ENCODE measurements around the gene IGSF21. TPM values are rescaled to one million over a fixed set of nuclear protein-coding genes. Genes with fewer than 3 reads are reported as not detected.

IGSF21 gene
- total RNA-seq, 4 donors from 2014 or later: 0.11 to 2.6 (median 0.69) TPM

DNA sequence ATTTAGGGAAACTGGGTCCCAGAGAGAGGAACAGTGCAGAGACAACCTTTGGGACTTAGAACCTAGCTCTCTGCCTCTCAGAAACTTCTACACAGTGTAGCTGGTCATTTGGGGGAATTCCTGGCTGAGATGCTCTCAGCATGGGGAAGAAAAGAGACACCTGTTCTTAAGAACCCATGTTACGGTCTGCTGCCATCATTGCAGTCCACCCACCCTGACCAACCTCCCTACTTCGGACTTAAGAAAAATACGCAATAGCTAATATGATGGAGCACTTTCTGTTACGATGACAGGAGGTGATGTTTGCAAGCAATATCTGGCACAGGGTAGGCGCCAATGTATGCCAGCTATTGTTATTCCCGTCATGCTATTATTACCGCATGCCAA, 177.9 kb downstream of the IGSF21 start:
- DNase-seq: no peak
- Histone ChIP-seq H3K36me3 (no peaks in the 10 kb centered on the region), H3K9me3 (no peaks in the 10 kb centered on the region), H3K27me3 (no peaks in the 10 kb centered on the region), H3K4me1 (peaks cover 4 to 12% of the 10 kb centered on the region in 2 donors), H3K4me3 (replicated peaks in 1 of 3) (no peak overlapping the region), H3K27ac (no peak overlapping the region)
- intact Hi-C loops (cut with DNase I): no loop called here
- TF ChIP-seq, protein P1, sequence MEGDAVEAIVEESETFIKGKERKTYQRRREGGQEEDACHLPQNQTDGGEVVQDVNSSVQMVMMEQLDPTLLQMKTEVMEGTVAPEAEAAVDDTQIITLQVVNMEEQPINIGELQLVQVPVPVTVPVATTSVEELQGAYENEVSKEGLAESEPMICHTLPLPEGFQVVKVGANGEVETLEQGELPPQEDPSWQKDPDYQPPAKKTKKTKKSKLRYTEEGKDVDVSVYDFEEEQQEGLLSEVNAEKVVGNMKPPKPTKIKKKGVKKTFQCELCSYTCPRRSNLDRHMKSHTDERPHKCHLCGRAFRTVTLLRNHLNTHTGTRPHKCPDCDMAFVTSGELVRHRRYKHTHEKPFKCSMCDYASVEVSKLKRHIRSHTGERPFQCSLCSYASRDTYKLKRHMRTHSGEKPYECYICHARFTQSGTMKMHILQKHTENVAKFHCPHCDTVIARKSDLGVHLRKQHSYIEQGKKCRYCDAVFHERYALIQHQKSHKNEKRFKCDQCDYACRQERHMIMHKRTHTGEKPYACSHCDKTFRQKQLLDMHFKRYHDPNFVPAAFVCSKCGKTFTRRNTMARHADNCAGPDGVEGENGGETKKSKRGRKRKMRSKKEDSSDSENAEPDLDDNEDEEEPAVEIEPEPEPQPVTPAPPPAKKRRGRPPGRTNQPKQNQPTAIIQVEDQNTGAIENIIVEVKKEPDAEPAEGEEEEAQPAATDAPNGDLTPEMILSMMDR (IDR thresholded peaks at IDR 0.05): no peak
- TF ChIP-seq POLR2A (IDR thresholded peaks at IDR 0.05): no peak
- WGBS, 2 donors: 76 to 77% methylated on average over 7 of the region's 7 CpGs

DNA sequence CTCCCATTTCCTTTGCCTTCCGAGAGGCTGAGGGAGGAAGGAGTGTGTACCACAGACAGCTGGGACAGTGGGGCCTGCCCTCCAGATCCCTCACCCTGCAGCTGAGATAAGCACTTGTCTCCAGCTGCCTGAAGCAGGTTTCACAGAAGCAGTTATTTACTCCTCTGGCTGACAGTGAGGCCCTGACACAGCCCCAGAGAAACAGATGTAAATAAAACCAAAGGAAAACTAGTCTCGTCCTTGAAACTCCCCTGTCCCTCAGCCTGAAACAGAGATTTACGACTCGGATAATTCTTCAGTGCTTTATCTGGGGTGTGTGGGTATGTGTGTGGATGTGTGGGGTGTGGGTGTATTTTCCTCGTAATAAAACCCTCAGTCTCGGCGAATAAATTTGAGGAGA, 181.1 kb downstream of the IGSF21 start:
- DNase-seq: no peak
- H3K4me3 ChIP-seq (replicated peaks in 1 of 3): no peak overlapping the region
- intact Hi-C loops (cut with DNase I): no loop called here
- peaks cover 4 to 12% of the 10 kb centered on the region in 2 donors for H3K4me1 ChIP-seq
- H3K9me3 ChIP-seq: no peaks in the 10 kb centered on the region
- no peak for TF ChIP-seq POLR2A (IDR thresholded peaks at IDR 0.05)
- TF ChIP-seq, protein P1 (IDR thresholded peaks at IDR 0.05): no peak
- H3K36me3 ChIP-seq: no peaks in the 10 kb centered on the region
- WGBS, 2 donors: 76 to 81% methylated on average over 7 of the region's 7 CpGs
- no peaks in the 10 kb centered on the region for H3K27me3 ChIP-seq
- no peak overlapping the region for H3K27ac ChIP-seq

DNA sequence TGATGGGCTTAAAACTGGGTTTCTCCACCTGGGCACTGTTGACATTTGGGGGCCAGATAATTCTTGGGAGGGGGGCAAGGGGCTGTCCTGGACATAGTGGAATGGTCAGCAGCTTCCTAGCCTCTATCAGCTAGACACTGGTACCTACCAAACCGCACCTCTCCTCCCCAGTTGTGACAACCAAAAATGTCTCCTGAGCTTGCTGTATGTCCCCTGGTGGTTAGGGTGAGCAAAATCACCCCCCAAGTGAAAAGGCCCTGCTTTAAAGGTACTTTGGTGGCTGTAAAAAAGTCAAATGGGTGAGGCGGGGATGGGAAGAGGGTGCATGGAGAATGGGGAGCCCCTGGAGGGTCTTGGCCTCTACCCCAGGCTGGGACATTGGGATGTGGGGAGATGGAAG, 182.0 kb downstream of the IGSF21 start:
- intact Hi-C loops (cut with DNase I): no loop called here
- Histone ChIP-seq H3K4me3 (replicated peaks in 1 of 3) (no peak overlapping the region), H3K9me3 (no peaks in the 10 kb centered on the region), H3K27ac (no peak overlapping the region), H3K4me1 (peaks cover 1 to 9% of the 10 kb centered on the region in 2 donors), H3K36me3 (no peaks in the 10 kb centered on the region), H3K27me3 (no peaks in the 10 kb centered on the region)
- no peak for DNase-seq
- TF ChIP-seq, protein P1 (IDR thresholded peaks at IDR 0.05): no peak
- TF ChIP-seq POLR2A (IDR thresholded peaks at IDR 0.05): no peak
- 76 to 82% methylated on average over 2 of the region's 2 CpGs for WGBS, 2 donors

DNA sequence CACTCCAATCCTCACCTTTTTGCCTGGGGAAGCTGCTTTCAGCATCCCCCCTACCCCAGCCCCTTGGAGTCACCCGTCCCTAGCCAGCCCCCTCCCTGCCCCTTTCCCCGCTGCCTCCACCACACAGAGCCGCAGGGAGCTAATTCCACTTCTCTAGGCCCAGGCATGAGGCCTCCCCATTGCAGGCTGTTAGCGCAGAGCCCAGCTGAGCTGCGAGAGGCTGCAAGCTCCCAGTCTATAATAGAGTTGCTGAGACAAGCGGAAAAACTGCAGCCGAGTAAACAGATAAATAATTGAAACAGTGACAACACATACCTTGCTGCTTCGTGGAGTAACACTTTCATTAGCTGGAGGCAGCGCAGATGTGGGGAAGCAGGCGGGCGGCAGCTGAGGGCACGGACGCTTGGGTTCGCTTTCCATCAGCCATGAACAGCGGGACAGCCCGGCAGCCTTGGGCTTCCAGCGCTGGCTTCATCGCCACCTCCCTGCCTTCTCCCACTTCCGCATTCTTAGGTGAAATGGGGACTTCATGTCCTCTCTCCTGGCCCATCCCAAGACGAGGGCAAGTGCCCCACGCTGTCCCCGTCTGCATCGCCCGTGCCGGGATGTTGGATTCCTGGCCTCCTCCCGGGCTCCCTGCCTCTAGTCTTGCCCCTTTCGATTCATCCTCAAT, 183.3 kb downstream of the IGSF21 start:
- Histone ChIP-seq H3K36me3 (no peaks in the 10 kb centered on the region), H3K4me3 (replicated peaks in 1 of 3) (no peak overlapping the region), H3K27ac (no peak overlapping the region), H3K27me3 (no peaks in the 10 kb centered on the region), H3K9me3 (no peaks in the 10 kb centered on the region), H3K4me1 (no peaks in the 10 kb centered on the region)
- no peak for DNase-seq
- 63 to 72% methylated on average over 27 of the region's 27 CpGs for WGBS, 2 donors
- no peak for TF ChIP-seq POLR2A (IDR thresholded peaks at IDR 0.05)
- TF ChIP-seq, protein P1 (IDR thresholded peaks at IDR 0.05): no peak
- intact Hi-C loops (cut with DNase I): no loop called here

DNA sequence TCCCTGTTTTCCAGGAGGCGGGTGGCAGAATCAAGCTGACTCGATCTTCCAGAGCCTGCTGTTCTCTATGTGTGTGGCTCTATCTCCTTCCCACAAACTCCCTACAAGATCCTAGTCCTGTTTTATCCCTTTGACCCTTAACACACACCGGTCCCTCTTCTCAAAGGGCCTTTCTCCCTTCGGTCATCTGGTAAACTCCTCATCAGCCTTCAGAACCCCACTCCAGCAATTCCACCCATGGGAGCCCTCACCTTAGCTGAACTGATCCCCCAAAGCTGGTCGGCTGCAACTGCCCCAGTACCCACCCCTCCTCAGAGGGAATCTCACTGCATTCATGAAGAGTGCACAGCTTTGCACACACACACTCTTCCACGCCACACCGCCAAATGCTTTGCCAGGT, 184.9 kb downstream of the IGSF21 start:
- Histone ChIP-seq H3K4me1 (no peaks in the 10 kb centered on the region), H3K9me3 (no peaks in the 10 kb centered on the region), H3K4me3 (replicated peaks in 1 of 3) (no peak overlapping the region), H3K27ac (no peak overlapping the region), H3K27me3 (no peaks in the 10 kb centered on the region), H3K36me3 (no peaks in the 10 kb centered on the region)
- DNase-seq: no peak
- 78 to 87% methylated on average over 7 of the region's 7 CpGs for WGBS, 2 donors
- no peak for TF ChIP-seq POLR2A (IDR thresholded peaks at IDR 0.05)
- TF ChIP-seq, protein P1 (IDR thresholded peaks at IDR 0.05): no peak
- intact Hi-C loops (cut with DNase I): no loop called here

Data from thyroid gland (tissue), 4 donors.